Adipocyte (in vitro differentiated cells): ENCODE results near the gene PFKFB1.

Experiments
- DNase-seq: peaks from one replicate; pipeline ENCODE4 v3.0.0-alpha.2; 2015; ENCODE audit warnings: low read depth
- H3K27me3 ChIP-seq: replicated peaks from 2 replicates; pipeline ENCODE4 v1.7.0; 2013; ENCODE audit warnings: mild to moderate bottlenecking, low read length, moderate library complexity; ENCODE audit not compliant: control insufficient read depth, insufficient read depth
- H3K36me3 ChIP-seq: 2 replicates; pipeline ENCODE4 v1.7.0; 2013; ENCODE audit warnings: low read length, mild to moderate bottlenecking, moderate library complexity; ENCODE audit not compliant: control insufficient read depth, insufficient read depth, severe bottlenecking
- H3K4me1 ChIP-seq: 2 replicates; pipeline ENCODE4 v1.7.0; 2013; ENCODE audit warnings: mild to moderate bottlenecking, low read length, moderate library complexity; ENCODE audit not compliant: control insufficient read depth, insufficient read depth
- H3K4me3 ChIP-seq: 2 replicates; pipeline ENCODE4 v1.7.0; 2013; ENCODE audit warnings: mild to moderate bottlenecking, low read length, moderate library complexity
- H3K9ac ChIP-seq: 2 replicates; pipeline ENCODE4 v1.7.0; 2013; ENCODE audit warnings: mild to moderate bottlenecking, low read length, moderate library complexity
- H3K9me3 ChIP-seq: 2 replicates; pipeline ENCODE4 v1.7.0; 2013; ENCODE audit warnings: mild to moderate bottlenecking, low read length, moderate library complexity; ENCODE audit not compliant: control insufficient read depth

The PFKFB1 gene

GRCh38 chrX:54937416-54937815 lies 56.6 kb downstream of the PFKFB1 start:
- Histone ChIP-seq H3K4me3 (no peak overlapping the region), H3K9me3 (peaks cover 5% of the 10 kb centered on the region), H3K9ac (no peak overlapping the region), H3K27me3 (peaks cover 6% of the 10 kb centered on the region), H3K36me3 (peaks cover 17% of the 10 kb centered on the region), H3K4me1 (no peaks in the 10 kb centered on the region)
- DNase-seq = no peak

DNA sequence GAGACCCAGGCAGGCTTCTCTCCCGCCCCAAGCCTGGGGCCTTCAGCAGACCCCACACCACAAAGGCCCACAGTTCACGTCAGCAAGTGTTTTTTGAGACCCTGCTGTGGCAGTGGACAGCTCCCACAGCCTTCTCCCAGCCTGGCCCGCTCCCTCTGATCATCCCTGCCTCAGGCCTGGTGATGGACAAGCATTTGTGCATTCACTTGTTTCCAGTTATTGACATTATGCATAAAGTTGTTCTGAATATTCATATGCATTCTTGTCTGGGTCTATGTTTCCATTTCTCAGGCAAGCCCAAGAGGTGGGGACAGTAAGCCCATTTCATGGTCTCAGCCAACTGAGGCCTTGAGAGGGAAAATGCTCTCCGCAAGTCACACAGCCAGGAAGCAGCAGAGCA lies 58.7 kb downstream of the PFKFB1 start:
- Histone ChIP-seq H3K36me3 (peaks cover 28% of the 10 kb centered on the region), H3K9me3 (peaks cover 4% of the 10 kb centered on the region), H3K4me1 (no peaks in the 10 kb centered on the region), H3K4me3 (no peak overlapping the region), H3K9ac (no peak overlapping the region), H3K27me3 (peaks cover 6% of the 10 kb centered on the region)
- no peak for DNase-seq

GRCh38 chrX:54934890-54935289 lies 59.1 kb downstream of the PFKFB1 start:
- Histone ChIP-seq H3K27me3 (peaks cover 6% of the 10 kb centered on the region), H3K36me3 (peaks cover 32% of the 10 kb centered on the region), H3K9me3 (peaks cover 4% of the 10 kb centered on the region), H3K4me3 (no peak overlapping the region), H3K4me1 (no peaks in the 10 kb centered on the region), H3K9ac (no peak overlapping the region)
- DNase-seq = no peak

DNA sequence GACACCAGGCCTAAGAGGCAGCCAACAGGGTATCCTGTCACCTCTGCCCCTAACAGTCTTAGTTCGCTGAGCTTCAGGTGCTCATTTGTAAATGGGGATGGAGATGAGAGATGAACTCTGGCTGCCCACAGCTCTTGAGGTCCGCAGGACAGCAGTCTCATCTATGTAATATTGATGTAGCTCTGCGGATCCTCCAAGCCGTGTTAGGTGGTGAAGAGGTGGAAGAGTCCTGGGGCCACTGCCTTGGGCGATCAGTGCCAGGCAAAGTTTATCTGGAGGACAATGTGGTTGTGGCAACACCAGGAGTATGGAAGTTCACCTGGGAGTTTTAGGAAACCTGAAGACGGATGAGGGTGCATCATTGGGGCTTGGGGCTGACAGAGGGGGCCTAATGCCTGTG lies 59.9 kb downstream of the PFKFB1 start:
- no peak overlapping the region for H3K9ac ChIP-seq
- peaks cover 4% of the 10 kb centered on the region for H3K9me3 ChIP-seq
- H3K27me3 ChIP-seq = peaks cover 6% of the 10 kb centered on the region
- DNase-seq = no peak
- H3K36me3 ChIP-seq = peaks cover 38% of the 10 kb centered on the region
- no peaks in the 10 kb centered on the region for H3K4me1 ChIP-seq
- no peak overlapping the region for H3K4me3 ChIP-seq

DNA sequence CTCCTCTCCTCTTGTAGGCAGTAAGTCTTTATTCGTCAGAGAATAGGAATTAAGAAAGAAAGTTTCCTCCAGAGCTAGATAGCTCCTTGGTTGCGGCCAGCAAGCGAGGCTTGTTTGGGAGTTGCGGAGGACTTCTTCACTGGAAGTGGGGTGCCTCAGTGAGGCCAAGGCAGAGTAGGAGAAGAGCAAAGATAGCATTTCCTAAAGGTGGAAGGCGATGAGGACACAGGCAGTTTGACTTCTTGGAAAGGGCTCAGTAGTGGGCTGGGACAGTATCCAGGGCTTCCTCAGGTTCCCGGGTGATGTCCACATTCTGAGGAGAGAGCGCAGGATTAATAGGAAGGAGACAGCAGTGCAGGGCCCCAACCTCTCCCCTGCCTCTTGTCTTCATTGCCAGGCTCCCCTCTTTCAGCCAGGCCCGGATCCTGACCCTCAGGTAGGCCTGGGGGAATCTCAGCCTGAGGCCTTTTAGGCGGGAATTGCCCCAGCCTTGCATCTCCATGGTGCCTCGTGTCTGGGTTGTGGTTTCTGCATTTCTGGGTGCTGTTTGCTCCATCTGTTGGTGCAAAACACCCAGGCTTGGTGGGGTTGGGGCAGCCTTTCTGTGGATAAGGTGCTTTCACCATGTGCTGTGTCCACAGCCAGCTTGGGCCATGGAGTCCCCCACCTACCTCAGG lies 60.7 kb downstream of the PFKFB1 start:
- no peak for DNase-seq
- Histone ChIP-seq H3K36me3 (peaks cover 42% of the 10 kb centered on the region), H3K27me3 (peaks cover 6% of the 10 kb centered on the region), H3K9ac (no peak overlapping the region), H3K4me3 (no peak overlapping the region), H3K9me3 (peaks cover 4% of the 10 kb centered on the region), H3K4me1 (no peaks in the 10 kb centered on the region)

DNA sequence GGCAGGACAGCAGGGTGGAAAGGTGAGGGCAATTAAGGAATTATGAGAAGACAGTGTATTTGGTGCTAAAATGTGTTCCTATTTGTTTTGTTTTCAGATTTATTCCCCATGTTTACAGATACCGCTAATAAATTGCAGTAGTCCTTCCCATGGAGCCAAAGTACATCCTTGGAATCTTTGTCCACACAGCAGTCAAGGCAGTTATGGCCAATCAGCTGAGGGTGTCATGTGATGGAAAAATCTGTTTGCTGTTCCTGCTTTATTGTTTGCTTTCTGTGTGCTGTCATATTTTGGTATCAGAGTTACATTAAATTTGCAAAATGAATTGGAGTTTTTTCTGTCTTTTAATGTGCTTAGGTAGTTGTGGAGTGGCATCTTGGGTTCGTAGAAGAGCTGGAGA lies 62.9 kb downstream of the PFKFB1 start:
- Histone ChIP-seq H3K9ac (no peak overlapping the region), H3K9me3 (peaks cover 5% of the 10 kb centered on the region), H3K4me1 (no peaks in the 10 kb centered on the region), H3K36me3 (peaks cover 42% of the 10 kb centered on the region), H3K27me3 (peaks cover 6% of the 10 kb centered on the region), H3K4me3 (no peak overlapping the region)
- DNase-seq = no peak

DNA sequence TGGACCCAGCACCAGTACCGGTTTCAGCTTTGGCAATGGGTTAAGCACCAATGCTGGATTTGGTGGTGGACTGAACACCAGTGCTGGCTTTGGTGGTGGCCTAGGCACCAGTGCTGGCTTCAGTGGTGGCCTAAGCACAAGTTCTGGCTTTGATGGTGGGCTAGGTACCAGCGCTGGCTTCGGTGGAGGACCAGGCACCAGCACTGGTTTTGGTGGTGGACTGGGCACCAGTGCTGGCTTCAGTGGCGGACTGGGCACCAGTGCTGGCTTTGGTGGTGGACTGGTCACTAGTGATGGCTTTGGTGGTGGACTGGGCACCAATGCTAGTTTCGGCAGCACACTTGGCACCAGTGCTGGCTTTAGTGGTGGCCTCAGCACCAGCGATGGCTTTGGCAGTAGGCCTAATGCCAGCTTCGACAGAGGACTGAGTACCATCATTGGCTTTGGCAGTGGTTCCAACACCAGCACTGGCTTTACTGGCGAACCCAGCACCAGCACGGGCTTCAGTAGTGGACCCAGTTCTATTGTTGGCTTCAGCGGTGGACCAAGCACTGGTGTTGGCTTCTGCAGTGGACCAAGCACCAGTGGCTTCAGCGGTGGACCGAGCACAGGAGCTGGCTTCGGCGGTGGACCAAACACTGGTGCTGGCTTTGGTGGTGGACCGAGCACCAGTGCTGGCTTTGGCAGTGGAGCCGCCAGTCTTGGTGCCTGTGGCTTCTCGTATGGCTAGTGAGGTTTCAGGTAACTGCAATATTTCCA lies 63.5 kb downstream of the PFKFB1 start:
- H3K4me3 ChIP-seq = no peak overlapping the region
- peaks cover 5% of the 10 kb centered on the region for H3K9me3 ChIP-seq
- no peak overlapping the region for H3K9ac ChIP-seq
- H3K4me1 ChIP-seq = no peaks in the 10 kb centered on the region
- peaks cover 6% of the 10 kb centered on the region for H3K27me3 ChIP-seq
- H3K36me3 ChIP-seq = peaks cover 36% of the 10 kb centered on the region
- DNase-seq = no peak

- DNase-seq = no peak
- Histone ChIP-seq H3K4me1 (no peaks in the 10 kb centered on the region), H3K36me3 (peaks cover 28% of the 10 kb centered on the region), H3K9me3 (peaks cover 5% of the 10 kb centered on the region), H3K4me3 (no peak overlapping the region), H3K9ac (no peak overlapping the region), H3K27me3 (no peaks in the 10 kb centered on the region)
Measured at GRCh38 chrX:54928876-54929275, 65.1 kb downstream of the PFKFB1 start.

GRCh38 chrX:54926978-54927377 lies 67.0 kb downstream of the PFKFB1 start:
- Histone ChIP-seq H3K4me3 (no peak overlapping the region), H3K4me1 (no peaks in the 10 kb centered on the region), H3K9ac (no peak overlapping the region), H3K36me3 (peaks cover 25% of the 10 kb centered on the region), H3K9me3 (peaks cover 9% of the 10 kb centered on the region), H3K27me3 (no peaks in the 10 kb centered on the region)
- no peak for DNase-seq

DNA sequence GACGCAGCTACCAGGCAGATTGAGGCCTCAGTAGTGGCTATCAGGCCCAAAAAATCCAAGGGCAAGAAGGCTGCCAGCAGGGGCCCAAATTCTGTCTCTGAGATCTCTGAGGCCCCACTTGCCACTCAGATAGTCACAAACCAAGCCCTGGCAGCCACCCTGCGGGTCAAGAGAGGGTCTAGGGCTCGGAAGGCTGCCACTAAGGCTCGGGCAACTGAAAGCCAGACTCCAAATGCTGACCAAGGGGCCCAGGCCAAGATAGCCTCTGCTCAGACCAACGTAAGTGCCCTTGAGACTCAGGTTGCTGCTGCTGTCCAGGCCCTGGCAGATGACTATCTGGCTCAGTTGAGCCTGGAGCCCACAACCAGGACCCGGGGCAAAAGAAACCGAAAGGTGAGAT lies 70.6 kb downstream of the PFKFB1 start:
- no peak for DNase-seq
- Histone ChIP-seq H3K36me3 (no peaks in the 10 kb centered on the region), H3K9me3 (peaks cover 9% of the 10 kb centered on the region), H3K27me3 (no peaks in the 10 kb centered on the region), H3K9ac (no peak overlapping the region), H3K4me3 (no peak overlapping the region), H3K4me1 (no peaks in the 10 kb centered on the region)

- Histone ChIP-seq H3K4me1 (no peaks in the 10 kb centered on the region), H3K4me3 (no peak overlapping the region), H3K9me3 (peaks cover 4% of the 10 kb centered on the region), H3K27me3 (no peaks in the 10 kb centered on the region), H3K9ac (no peak overlapping the region), H3K36me3 (no peaks in the 10 kb centered on the region)
- DNase-seq = no peak
Measured at GRCh38 chrX:54922547-54922946, 71.4 kb downstream of the PFKFB1 start.
